B cell (primary cell): ENCODE data around the gene PRSS36. TPM values are rescaled to one million over a fixed set of nuclear protein-coding genes. Genes with fewer than 3 reads are reported as not detected.

ENCODE experiments used
- ATAC-seq: fragments of 200-7000 bp; cut with Tn5 transposase; one replicate; pipeline ENCODE4 v1.10.0; 2021; ENCODE audit warnings: low read depth, mild to moderate bottlenecking, moderate number of reproducible peaks, moderate library complexity
- CTCF ChIA-PET: fragments of 350-600 bp; sonication (Branson Sonifier 250); formaldehyde crosslinking; loops from one replicate; lab custom pipeline; 2021; ENCODE audit warnings: antibody characterized with exemption, inconsistent platforms; lab: Charles Lee
- POLR2A ChIA-PET: fragments of 350-600 bp; sonication (Branson Sonifier 250); formaldehyde crosslinking; loops from one replicate; lab custom pipeline; 2021; ENCODE audit warnings: antibody characterized with exemption; lab: Charles Lee
- DNase-seq: peaks from one replicate; pipeline ENCODE4 v3.0.0; 2013
- H2AFZ ChIP-seq: 2 replicates; pipeline ENCODE4 v1.6.1; 2012; ENCODE audit warnings: mild to moderate bottlenecking, low read depth, low read length; ENCODE audit not compliant: insufficient read depth, poor library complexity, severe bottlenecking
- H3K27ac ChIP-seq, 2 donors: 1 replicate in 1 of 2; 2 replicates in 1 of 2; pipeline ENCODE4 v1.5.1; 2012 to 2013; ENCODE audit warnings: low read length in 2 of 2, mild to moderate bottlenecking in 2 of 2, moderate library complexity in 1 of 2
- H3K27me3 ChIP-seq, 4 experiments: fragments of 200-600 bp in 1 of 4; sonication (generic) in 1 of 4; replicated peaks in 1 of 4; 1 replicate in 2 of 4; 2 replicates in 2 of 4; pipeline versions ENCODE4 v1.6.1 to v1.7.0; 2013 to 2016; ENCODE audit warnings: low read length in 3 of 4, mild to moderate bottlenecking in 2 of 4, mixed read lengths in 1 of 4, moderate library complexity in 1 of 4; ENCODE audit not compliant: insufficient read depth in 4 of 4, control insufficient read depth in 3 of 4; ENCODE audit errors: control extremely low read depth in 1 of 4
- H3K36me3 ChIP-seq, 2 experiments: replicated peaks in 1 of 2; 1 replicate in 1 of 2; 2 replicates in 1 of 2; pipeline versions ENCODE4 v1.6.1 to v1.7.1; 2013; ENCODE audit warnings: low read length in 1 of 2; ENCODE audit not compliant: insufficient read depth in 2 of 2, control insufficient read depth in 1 of 2; ENCODE audit errors: control extremely low read depth in 1 of 2, extremely low read depth in 1 of 2
- H3K4me1 ChIP-seq, 2 donors: fragments of 200-600 bp in 1 of 2; sonication (generic) in 1 of 2; 1 replicate in 1 of 2; 2 replicates in 1 of 2; pipeline versions ENCODE4 v1.5.1 to v1.6.1; 2013 to 2017; ENCODE audit warnings: low read length in 2 of 2; ENCODE audit not compliant: control insufficient read depth in 2 of 2, insufficient read depth in 2 of 2
- H3K4me2 ChIP-seq: replicated peaks from 2 replicates; pipeline ENCODE3; 2012; ENCODE audit warnings: mild to moderate bottlenecking, low read depth, low read length; ENCODE audit not compliant: poor library complexity, severe bottlenecking
- H3K4me3 ChIP-seq, 5 experiments: fragments of 200-600 bp in 1 of 5; sonication (generic) in 1 of 5; 1 replicate in 3 of 5; 2 replicates in 2 of 5; pipeline versions ENCODE4 v1.5.1 to v1.7.0; 2011 to 2016; ENCODE audit warnings: low read length in 4 of 5, mild to moderate bottlenecking in 4 of 5, low read depth in 2 of 5, control low read depth in 1 of 5, moderate library complexity in 1 of 5; ENCODE audit not compliant: insufficient read depth in 1 of 5; ENCODE audit errors: control extremely low read depth in 1 of 5, extremely low read depth in 1 of 5
- H3K79me2 ChIP-seq: fragments of 200-600 bp; sonication (generic); one replicate; pipeline ENCODE4 v1.6.0; 2016; ENCODE audit warnings: low read length; ENCODE audit not compliant: control insufficient read depth, insufficient read depth
- H3K9ac ChIP-seq: fragments of 200-600 bp; sonication (generic); 2 replicates; pipeline ENCODE4 v1.6.1; 2017; ENCODE audit warnings: mild to moderate bottlenecking, low read length, moderate library complexity
- H3K9me3 ChIP-seq, 3 donors: one replicate each; pipeline versions ENCODE4 v1.6.1 to v1.7.1; 2013; ENCODE audit warnings: low read length in 2 of 3; ENCODE audit not compliant: control insufficient read depth in 2 of 3, insufficient read depth in 1 of 3; ENCODE audit errors: control extremely low read depth in 1 of 3
- H4K20me1 ChIP-seq: 2 replicates; pipeline ENCODE4 v1.6.0; 2012; ENCODE audit warnings: mild to moderate bottlenecking, low read length; ENCODE audit not compliant: insufficient read depth, control insufficient read depth, poor library complexity, severe bottlenecking
- H3K27ac Mint-ChIP-seq: one replicate; pipeline ENCODE4 v1.8.0; 2021; ENCODE audit warnings: mixed read lengths
- H3K27me3 Mint-ChIP-seq: one replicate; pipeline ENCODE4 v1.8.0; 2021; ENCODE audit warnings: mixed read lengths
- H3K4me1 Mint-ChIP-seq: one replicate; pipeline ENCODE4 v1.8.0; 2021; ENCODE audit warnings: mixed read lengths
- H3K4me3 Mint-ChIP-seq: one replicate; pipeline ENCODE4 v1.8.0; 2021; ENCODE audit warnings: mixed read lengths
- H3K9me3 Mint-ChIP-seq: one replicate; pipeline ENCODE4 v1.8.0; 2022; ENCODE audit warnings: mixed read lengths; ENCODE audit not compliant: insufficient read depth
- EZH2 ChIP-seq: IDR thresholded peaks from 2 replicates; pipeline ENCODE4 v1.6.1; 2012; ENCODE audit warnings: borderline replicate concordance, low read depth, mild to moderate bottlenecking, moderate library complexity, low read length; ENCODE audit not compliant: insufficient read depth, poor library complexity, severe bottlenecking
- WGBS: methylation state at CpG from one replicate; pipeline ENCODE4 v1.1.5; 2013; ENCODE audit warnings: missing lambda C conversion rate; ENCODE audit not compliant: insufficient coverage; 5-methylcytosine and 5-hydroxymethylcytosine counted together
- intact Hi-C: fragments of 100-400 bp; cut with micrococcal nuclease; formaldehyde crosslinking; loops from one replicate; pipeline ENCODE4 v1.10.0; 2022
- polyA plus RNA-seq: library from polyadenylated mRNA; depleted of rRNA; stranded (reverse); fragments of >200 nt; gene quantifications from 2 replicates; pipeline ENCODE4 v1.2.3, GENCODE V29; 2012
- total RNA-seq, 2 donors: library from RNA; stranded (reverse); fragments of 120-200 nt in 1 of 2; gene quantifications; 1 replicate in 1 of 2; 2 replicates in 1 of 2; pipeline versions ENCODE4 v1.2.3 to v1.2.4, GENCODE V29; 2013 to 2022
- TF ChIP-seq, protein P1 (sequence below): fragments of 200-600 bp; IDR thresholded peaks from one replicate; pipeline ENCODE4 v1.8.0; 2022; ENCODE audit warnings: antibody characterized with exemption, mild to moderate bottlenecking

Gene PRSS36
- total and polyA plus RNA-seq, 2 donors (not counting 1 experiment from before 2014, with no cell fraction given), result 1.0 to 1.6 TPM

DNA sequence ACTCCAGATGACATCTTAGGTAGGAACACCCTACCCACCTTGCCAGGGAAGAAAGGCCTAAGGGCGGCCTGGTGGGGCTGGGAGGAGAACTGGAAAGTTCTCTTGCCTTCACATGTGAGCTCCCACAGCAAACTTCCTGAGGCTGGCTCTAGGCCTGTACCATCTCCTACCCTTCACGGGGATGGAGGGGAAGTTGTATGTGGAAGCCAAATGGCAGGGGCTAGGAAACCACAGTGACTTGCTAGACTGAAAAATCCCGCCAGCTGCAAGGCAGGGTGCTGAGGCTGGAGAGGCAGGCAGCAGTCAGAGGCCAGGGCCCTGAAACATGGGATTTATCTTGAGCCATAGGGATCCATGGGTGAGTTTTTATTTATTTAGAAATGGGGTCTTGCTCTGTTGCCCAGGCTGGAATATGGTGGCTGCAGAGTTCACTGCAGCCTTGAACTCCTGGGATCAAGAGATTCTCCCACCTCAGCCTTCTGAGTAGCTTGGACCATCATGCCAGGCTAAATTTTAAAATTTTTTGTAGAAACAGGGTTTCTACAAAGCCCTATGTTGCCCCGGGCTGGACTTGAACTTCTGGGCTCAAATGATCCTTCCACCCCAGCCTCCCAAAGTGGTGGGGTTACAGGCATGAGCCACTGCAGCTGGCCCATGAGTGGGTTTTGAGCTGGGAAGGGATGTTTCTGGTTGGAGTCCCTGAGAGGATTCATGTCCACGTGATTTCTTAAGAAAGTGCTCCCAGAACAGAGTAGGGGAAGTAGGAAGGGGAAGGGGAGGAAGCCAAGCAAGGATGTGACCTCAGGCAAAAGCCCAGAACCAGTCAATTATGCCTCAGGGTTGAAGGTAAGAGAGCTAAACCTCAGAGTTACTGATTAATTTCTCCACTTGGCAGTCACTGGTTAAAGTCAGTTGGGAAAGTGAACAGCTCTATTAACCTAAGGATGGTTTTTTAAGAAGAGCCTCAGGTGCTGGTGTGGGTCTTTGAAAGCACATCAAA, 36.4 kb downstream of the PRSS36 start:
- H3K27ac Mint-ChIP-seq, result no peak overlapping the region
- Histone ChIP-seq H3K9me3 (no peaks in the 10 kb centered on the region), H3K27ac (peak overlapping the region in 1 of 2 donors; percentile 41), H3K36me3 (peaks cover 1 to 31% of the 10 kb centered on the region in 2 experiments), H3K4me1 (peaks cover 9 to 18% of the 10 kb centered on the region in 2 donors), H3K4me3 (no peak overlapping the region), H3K79me2 (peaks cover 21% of the 10 kb centered on the region), H2AFZ (no peak overlapping the region), H3K27me3 (no peaks in the 10 kb centered on the region), H4K20me1 (peaks cover 10% of the 10 kb centered on the region), H3K9ac (no peak overlapping the region), H3K4me2 (no peak overlapping the region)
- intact Hi-C loops, result no loop called here
- CTCF ChIA-PET, result interaction anchor here (0.6 kb wide), 1 partner anchor 29 kb away, joined by 3 read pairs; no protein-coding TSS in a partner anchor
- no peaks in the 10 kb centered on the region for H3K27me3 Mint-ChIP-seq
- TF ChIP-seq, protein P1, sequence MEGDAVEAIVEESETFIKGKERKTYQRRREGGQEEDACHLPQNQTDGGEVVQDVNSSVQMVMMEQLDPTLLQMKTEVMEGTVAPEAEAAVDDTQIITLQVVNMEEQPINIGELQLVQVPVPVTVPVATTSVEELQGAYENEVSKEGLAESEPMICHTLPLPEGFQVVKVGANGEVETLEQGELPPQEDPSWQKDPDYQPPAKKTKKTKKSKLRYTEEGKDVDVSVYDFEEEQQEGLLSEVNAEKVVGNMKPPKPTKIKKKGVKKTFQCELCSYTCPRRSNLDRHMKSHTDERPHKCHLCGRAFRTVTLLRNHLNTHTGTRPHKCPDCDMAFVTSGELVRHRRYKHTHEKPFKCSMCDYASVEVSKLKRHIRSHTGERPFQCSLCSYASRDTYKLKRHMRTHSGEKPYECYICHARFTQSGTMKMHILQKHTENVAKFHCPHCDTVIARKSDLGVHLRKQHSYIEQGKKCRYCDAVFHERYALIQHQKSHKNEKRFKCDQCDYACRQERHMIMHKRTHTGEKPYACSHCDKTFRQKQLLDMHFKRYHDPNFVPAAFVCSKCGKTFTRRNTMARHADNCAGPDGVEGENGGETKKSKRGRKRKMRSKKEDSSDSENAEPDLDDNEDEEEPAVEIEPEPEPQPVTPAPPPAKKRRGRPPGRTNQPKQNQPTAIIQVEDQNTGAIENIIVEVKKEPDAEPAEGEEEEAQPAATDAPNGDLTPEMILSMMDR, result no peak
- no peak for TF ChIP-seq EZH2
- peaks cover 19% of the 10 kb centered on the region for H3K4me1 Mint-ChIP-seq
- no peak for DNase-seq
- no peaks in the 10 kb centered on the region for H3K9me3 Mint-ChIP-seq
- no peak for ATAC-seq
- H3K4me3 Mint-ChIP-seq, result no peak overlapping the region
- WGBS, result 30% methylated on average over 2 of the region's 5 CpGs
- POLR2A ChIA-PET, result interaction anchor here (0.6 to 0.7 kb wide), 3 partner anchors 54 to 189 kb away, joined by 3 to 4 read pairs (median 4); no protein-coding TSS in a partner anchor

DNA sequence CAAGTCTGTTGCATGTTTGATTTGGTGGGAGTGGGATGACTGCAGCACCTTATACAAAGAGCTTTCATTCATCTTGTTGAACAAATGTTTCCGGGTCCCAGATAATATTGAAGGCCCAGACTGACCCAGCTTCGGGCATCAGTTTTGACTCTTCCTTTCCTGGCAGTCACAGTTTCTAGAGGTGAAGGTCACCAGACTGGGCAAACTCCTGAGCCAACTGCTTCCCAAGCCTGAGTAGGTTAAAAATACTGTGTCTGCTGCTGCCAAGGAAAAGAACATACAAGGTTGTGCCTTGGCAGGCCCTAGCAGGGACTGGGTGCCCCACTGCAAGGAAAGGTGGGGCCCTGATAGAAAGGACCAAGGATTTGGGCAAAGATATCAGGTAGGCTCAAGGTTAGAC, 37.2 kb downstream of the PRSS36 start:
- CTCF ChIA-PET, result no interaction called here
- H3K4me1 Mint-ChIP-seq, result peaks cover 17% of the 10 kb centered on the region
- H3K4me2 ChIP-seq, result no peak overlapping the region
- no peak overlapping the region for H3K4me3 Mint-ChIP-seq
- no peaks in the 10 kb centered on the region for H3K27me3 ChIP-seq
- no peak for ATAC-seq
- H3K27ac Mint-ChIP-seq, result no peak overlapping the region
- no peak overlapping the region for H3K9ac ChIP-seq
- WGBS, result 100% methylated on average over 2 of the region's 2 CpGs
- no peak for DNase-seq
- H3K4me1 ChIP-seq, result peaks cover 7 to 17% of the 10 kb centered on the region in 2 donors
- no peak overlapping the region for H3K4me3 ChIP-seq
- no peak overlapping the region for H2AFZ ChIP-seq
- TF ChIP-seq, protein P1, result no peak
- no peak for TF ChIP-seq EZH2
- POLR2A ChIA-PET, result interaction anchor here (0.6 kb wide), 2 partner anchors 185 to 189 kb away, joined by 4 read pairs; no protein-coding TSS in a partner anchor
- H4K20me1 ChIP-seq, result peaks cover 5% of the 10 kb centered on the region
- H3K9me3 ChIP-seq, result no peaks in the 10 kb centered on the region
- H3K79me2 ChIP-seq, result peaks cover 19% of the 10 kb centered on the region
- intact Hi-C loops, result no loop called here
- H3K27me3 Mint-ChIP-seq, result no peaks in the 10 kb centered on the region
- peak overlapping the region in 1 of 2 donors; percentile 23 for H3K27ac ChIP-seq
- peaks cover 1 to 31% of the 10 kb centered on the region in 2 experiments for H3K36me3 ChIP-seq
- no peaks in the 10 kb centered on the region for H3K9me3 Mint-ChIP-seq
